Rectal smooth muscle tissue (tissue), 1 donor: ENCODE results near the gene TMEM19.
"Not testable (repeated sequence)": the region's sequence is repeated elsewhere in the genome, so short reads cannot be mapped to it uniquely, and the experiment has no call there.

Experiments
- H3K27ac ChIP-seq: one replicate; pipeline ENCODE4 v1.7.0; 2013; ENCODE audit warnings: low read depth, low read length, inconsistent platforms
- H3K27me3 ChIP-seq: one replicate; pipeline ENCODE4 v1.7.0; 2013; ENCODE audit warnings: low read length; ENCODE audit not compliant: control insufficient read depth, insufficient read depth
- H3K36me3 ChIP-seq: one replicate; pipeline ENCODE4 v1.7.0; 2013; ENCODE audit warnings: low read length; ENCODE audit not compliant: control insufficient read depth, insufficient read depth
- H3K4me1 ChIP-seq: one replicate; pipeline ENCODE4 v1.7.0; 2013; ENCODE audit warnings: low read length; ENCODE audit not compliant: control insufficient read depth, insufficient read depth
- H3K4me3 ChIP-seq: one replicate; pipeline ENCODE4 v1.7.0; 2013; ENCODE audit warnings: low read length
- H3K9ac ChIP-seq: one replicate; pipeline ENCODE4 v1.7.0; 2013; ENCODE audit warnings: low read length

The TMEM19 gene

DNA sequence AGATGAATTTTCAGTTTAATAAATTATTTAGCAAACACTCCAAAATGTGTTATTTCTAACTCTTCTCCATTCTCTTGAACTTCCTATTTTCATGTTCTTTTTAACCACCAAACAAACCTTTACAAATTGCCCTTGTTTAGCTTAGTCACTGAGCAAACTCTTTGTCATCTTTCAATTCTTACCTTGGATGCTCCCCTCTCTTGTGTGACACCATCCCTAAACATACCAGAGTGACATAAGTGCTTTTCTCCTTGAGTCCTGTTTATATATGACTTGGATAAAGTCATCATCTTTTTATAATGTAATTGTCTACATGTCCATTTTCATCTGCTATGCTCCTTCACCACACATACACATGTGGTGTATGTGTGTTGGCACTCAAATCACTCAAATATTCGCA lies 3.4 kb upstream of the TMEM19 start:
- H3K27ac ChIP-seq: no peak overlapping the region
- no peaks in the 10 kb centered on the region for H3K36me3 ChIP-seq
- H3K4me1 ChIP-seq: peaks cover 1% of the 10 kb centered on the region
- H3K27me3 ChIP-seq: no peaks in the 10 kb centered on the region
- H3K9ac ChIP-seq: no peak overlapping the region
- H3K4me3 ChIP-seq: no peak overlapping the region

DNA sequence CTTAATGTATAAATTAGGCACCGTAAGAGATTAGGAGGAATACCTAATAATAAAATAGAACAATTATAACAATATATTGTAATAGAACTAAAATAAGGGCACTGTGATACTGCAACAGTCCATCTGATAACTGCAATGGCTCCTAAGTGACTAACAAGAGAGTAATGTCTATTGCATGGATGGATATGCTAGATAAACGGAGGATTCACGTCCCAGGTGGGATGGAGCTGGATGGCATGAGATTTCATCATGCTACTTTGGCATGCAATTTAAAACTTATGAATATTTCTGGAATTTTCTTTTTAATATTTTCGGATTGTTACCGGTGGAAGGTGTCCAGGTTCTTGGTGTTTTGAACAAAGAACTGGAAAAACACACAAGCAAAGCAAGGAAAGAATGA lies 2.2 kb upstream of the TMEM19 start:
- Histone ChIP-seq H3K27ac (no peak overlapping the region), H3K36me3 (no peaks in the 10 kb centered on the region), H3K9ac (no peak overlapping the region), H3K4me1 (peaks cover 5% of the 10 kb centered on the region), H3K4me3 (no peak overlapping the region), H3K27me3 (no peaks in the 10 kb centered on the region)

DNA sequence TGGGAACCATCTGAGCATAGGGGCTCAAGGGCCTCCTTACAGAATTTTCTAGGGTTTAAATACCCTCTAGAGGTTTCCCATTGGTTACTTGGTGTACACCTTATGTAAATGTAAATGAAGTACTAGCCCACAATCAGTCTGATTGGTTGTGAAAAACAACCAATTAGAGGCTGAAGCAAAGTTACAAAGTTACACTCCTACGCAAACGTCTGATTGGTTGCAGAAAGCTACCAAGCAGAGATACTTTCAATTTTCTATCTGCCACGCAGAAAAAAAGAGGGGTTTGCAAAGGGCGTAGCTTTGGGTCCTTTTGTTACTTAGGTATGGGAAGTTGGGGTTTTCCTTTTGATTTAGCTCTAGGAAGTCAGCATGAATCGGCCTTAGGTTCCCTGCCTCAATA lies 1.8 kb upstream of the TMEM19 start:
- Histone ChIP-seq H3K27ac (no peak overlapping the region), H3K36me3 (no peaks in the 10 kb centered on the region), H3K4me1 (peaks cover 8% of the 10 kb centered on the region), H3K4me3 (no peak overlapping the region), H3K9ac (no peak overlapping the region), H3K27me3 (no peaks in the 10 kb centered on the region)

DNA sequence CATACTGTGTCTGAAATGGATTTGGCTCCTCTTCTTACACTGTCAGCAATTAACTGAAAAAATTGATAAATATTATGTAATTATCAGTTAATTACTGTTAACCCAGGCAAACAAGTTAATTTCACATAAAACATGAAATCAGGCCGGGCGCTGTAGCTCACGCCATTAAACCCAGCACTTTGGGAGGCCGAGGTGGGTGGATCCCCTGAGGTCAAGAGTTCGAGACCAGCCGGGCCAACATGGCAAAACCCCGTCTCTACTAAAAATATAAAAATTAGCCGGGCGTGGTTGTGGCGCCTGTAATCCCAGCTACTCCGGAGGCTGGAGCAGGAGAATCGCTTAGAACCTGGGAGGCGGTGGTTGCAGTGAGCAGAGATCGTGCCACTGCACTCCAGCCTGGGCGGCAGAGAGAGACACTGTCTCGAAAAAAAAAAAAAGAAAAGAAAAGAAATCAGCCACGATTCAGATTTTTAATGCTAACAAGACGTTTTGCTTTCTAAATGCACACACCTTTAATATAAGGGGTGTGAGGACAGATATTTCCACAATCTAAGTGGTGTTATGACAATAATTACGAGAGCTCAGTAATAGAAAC lies 473 bp upstream of the TMEM19 start:
- peak overlapping the region; percentile 63 for H3K9ac ChIP-seq
- H3K4me1 ChIP-seq: peaks cover 8% of the 10 kb centered on the region
- H3K27ac ChIP-seq: peak overlapping the region; percentile 89
- H3K27me3 ChIP-seq: no peaks in the 10 kb centered on the region
- no peaks in the 10 kb centered on the region for H3K36me3 ChIP-seq
- H3K4me3 ChIP-seq: peak overlapping the region; percentile 87

DNA sequence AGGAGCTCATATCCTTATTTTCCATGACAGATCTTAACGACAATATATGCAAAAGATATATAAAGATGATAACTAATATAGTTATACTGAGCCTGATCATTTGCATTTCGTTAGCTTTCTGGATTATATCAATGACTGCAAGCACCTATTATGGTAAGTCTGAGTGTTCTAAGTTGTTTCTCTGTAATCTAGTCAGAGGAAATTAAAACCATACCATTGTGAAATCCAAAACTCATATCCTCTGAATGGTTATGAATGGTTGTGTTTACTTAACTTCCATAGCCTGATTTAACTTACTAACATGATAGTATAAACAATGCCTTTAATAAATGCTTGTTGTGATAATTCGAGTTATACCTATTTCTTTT lies 760 bp downstream of the TMEM19 start:
- H3K27ac ChIP-seq: peak overlapping the region; percentile 89
- peak overlapping the region; percentile 87 for H3K4me3 ChIP-seq
- no peaks in the 10 kb centered on the region for H3K27me3 ChIP-seq
- no peak overlapping the region for H3K9ac ChIP-seq
- H3K4me1 ChIP-seq: peaks cover 8% of the 10 kb centered on the region
- no peaks in the 10 kb centered on the region for H3K36me3 ChIP-seq

DNA sequence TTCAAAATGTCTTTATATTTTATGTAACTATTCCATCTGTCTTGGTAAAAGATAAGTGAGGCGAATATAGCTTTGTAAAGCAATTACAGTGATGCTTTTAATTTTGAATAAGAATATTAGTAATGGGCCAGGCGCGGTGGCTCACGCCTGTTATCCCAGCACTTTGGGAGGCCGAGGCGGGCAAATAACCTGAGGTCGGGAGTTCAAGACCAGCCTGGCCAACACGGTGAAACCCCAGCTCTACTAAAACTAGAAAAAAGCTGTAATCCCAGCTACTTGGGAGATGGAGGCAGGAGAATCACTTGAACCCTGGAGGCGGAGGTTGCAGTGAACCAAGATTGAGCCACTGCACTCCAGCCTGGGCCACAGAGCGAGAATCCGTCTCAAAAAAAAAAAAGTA lies 1.3 kb downstream of the TMEM19 start:
- H3K36me3 ChIP-seq, H3K27ac ChIP-seq, H3K27me3 ChIP-seq, H3K9ac ChIP-seq, H3K4me1 ChIP-seq: not testable (repeated sequence)
- peak overlapping the region; percentile 87 for H3K4me3 ChIP-seq

DNA sequence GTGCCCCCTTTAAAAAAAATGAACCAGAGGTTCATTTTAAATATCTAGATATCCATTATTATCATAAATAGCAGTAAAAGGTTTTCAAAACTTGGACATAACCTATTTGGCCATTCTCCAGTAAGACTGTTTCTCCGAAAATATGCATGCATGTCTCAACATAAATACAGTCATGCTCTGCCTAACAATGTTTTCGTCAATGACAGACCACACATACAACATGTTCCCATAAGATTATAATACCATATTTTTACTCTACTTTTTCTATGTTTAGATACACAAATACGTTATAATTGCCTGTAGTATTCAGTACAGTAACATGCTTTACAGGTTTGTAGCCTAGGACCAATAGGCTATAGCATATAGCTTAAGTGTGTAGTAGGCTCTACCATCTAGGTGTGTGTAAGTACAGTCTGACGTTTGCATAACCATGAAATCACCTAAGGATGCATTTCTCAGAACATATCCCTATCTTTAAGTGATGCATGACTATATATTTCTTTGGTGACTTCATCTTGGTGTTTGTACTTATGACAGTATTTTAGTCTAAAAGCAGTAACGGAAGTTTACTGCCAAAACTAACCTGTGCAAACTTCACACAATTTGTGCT lies 3.2 kb downstream of the TMEM19 start:
- peaks cover 8% of the 10 kb centered on the region for H3K4me1 ChIP-seq
- H3K27ac ChIP-seq: no peak overlapping the region
- no peak overlapping the region for H3K9ac ChIP-seq
- H3K4me3 ChIP-seq: peak overlapping the region; percentile 11
- no peaks in the 10 kb centered on the region for H3K27me3 ChIP-seq
- no peaks in the 10 kb centered on the region for H3K36me3 ChIP-seq

DNA sequence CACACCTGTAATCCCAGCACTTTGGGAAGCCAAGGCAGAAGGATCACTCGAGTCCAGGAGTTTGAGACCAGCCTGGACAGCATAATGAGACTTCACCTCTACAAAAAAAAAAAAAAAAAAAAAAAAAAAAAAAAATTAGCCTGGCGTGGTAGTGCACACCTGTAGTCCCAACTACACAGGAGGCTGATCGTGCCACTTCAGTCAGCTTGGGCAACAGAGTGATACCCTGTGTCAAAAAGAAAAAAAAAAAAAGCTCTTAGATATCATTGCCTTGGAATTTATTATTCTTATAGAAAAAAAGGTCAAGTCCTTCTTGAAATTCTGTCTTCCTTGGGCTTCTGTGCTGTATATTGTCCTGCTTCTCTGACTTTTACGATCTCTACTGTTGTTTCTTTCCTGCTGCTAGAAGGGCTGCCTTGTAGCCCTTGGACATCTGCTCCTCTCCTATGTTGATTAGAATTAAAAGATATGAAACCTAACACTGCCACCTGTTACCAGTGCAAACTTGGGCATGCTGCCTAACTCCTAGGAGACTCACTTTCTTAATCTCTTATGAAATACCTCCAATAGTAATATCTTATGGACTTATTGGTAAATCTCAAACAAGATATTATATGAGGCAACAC lies 5.7 kb downstream of the TMEM19 start:
- H3K9ac ChIP-seq: no peak overlapping the region

DNA sequence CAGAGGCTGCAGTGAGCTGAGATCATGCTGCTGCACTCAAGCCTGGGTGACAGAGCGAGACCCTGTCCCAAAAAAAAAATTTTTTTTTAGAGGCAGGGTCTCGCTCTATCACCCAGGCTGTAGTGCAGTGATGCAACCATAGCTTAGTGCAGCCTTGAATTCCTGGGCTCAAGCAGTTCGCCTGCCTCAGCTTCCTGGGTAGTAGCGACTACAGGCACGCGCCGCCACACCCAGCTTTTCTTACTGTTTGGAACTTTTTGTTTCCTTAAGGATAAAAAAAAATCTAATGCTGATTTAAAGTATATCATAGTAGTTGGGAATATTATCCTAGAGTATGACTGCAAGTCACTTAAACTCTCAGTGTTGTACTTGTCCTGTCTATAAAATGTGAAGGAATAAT lies 7.2 kb downstream of the TMEM19 start:
- peaks cover 5% of the 10 kb centered on the region for H3K4me1 ChIP-seq
- no peaks in the 10 kb centered on the region for H3K27me3 ChIP-seq
- no peak overlapping the region for H3K4me3 ChIP-seq
- no peak overlapping the region for H3K9ac ChIP-seq
- peaks cover 2% of the 10 kb centered on the region for H3K36me3 ChIP-seq
- no peak overlapping the region for H3K27ac ChIP-seq

More for the DNA sequence above, 5.7 kb downstream of the TMEM19 start:
- peaks cover 8% of the 10 kb centered on the region for H3K4me1 ChIP-seq
- no peaks in the 10 kb centered on the region for H3K27me3 ChIP-seq
- no peaks in the 10 kb centered on the region for H3K36me3 ChIP-seq
- no peak overlapping the region for H3K27ac ChIP-seq
- H3K4me3 ChIP-seq: no peak overlapping the region

DNA sequence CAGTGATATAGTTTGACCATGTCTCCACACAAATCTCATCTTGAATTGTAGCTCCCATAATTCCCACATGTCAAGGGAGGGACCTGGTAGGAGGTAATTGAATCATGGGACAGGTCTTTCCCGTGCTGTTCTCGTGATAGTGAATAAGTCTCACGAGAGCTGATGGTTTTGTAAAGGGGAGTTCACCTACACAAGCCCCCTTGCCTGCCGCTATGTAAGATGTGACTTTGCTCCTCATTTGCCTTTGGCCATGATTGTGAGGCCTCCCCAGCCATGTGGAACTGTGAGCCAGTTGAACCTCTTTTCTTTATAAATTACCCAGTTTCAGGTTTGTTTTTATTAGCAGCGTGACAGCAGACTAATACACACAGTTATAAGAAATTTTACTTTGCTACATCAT lies 7.8 kb downstream of the TMEM19 start:
- not testable (repeated sequence) for H3K9ac ChIP-seq, H3K4me3 ChIP-seq, H3K4me1 ChIP-seq, H3K27ac ChIP-seq, H3K36me3 ChIP-seq, H3K27me3 ChIP-seq

DNA sequence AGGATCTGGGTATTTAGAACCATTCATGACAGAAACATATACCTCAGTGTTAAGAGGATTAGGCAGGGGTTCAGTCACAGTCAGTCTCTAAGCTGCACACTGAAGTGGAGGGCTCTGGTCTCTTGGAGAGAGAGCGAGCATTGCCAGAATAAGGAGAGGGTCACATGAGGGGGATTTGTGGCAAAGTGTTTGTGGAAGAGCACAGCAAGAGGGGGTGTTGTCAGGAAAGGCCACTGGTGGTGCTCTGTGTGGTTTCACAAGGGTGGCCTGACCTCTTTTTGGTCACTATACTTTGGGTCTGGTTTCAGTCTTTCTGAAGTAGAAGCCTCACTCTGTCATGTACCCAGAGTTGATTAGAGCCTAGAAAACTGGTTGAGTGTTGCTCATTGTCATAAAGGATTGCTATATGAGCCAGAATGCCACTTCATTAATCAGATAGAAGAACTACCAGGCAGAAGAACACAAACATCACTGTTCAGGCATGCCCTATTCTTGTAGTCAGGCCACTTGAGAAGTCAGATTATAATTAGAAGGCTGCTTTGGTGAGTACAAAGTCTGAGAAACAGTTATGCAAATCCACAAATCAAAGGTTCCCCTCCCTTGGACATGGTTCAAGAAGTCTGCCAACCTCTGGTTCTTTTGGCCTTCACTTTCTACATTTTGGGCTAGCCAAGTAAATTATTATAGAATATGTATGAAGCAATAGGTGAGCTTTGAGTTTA lies 8.4 kb downstream of the TMEM19 start:
- H3K27me3 ChIP-seq: no peaks in the 10 kb centered on the region
- H3K9ac ChIP-seq: no peak overlapping the region
- no peak overlapping the region for H3K4me3 ChIP-seq
- H3K4me1 ChIP-seq: no peaks in the 10 kb centered on the region
- peaks cover 5% of the 10 kb centered on the region for H3K36me3 ChIP-seq
- H3K27ac ChIP-seq: no peak overlapping the region

DNA sequence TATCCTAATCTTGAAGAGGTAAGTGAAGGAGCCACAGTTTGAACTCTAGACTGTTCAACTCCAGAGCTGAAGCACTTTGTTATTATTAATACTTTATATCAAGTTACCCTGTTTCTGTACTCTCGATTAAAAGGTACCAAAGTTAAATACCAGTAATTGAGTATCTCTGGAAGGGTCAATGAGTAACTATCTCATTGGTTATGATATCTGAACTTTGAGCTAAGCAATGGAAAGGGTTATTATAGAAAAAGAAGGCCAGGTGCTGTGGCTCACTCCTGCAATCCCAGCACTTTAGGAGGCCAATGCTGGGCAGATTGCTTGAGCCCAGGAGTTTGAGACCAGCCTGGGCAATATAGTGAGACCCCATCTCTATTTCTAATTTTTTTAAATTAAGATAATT lies 9.9 kb downstream of the TMEM19 start:
- Histone ChIP-seq H3K27me3 (no peaks in the 10 kb centered on the region), H3K36me3 (peaks cover 10% of the 10 kb centered on the region), H3K9ac (no peak overlapping the region), H3K4me3 (no peak overlapping the region), H3K27ac (no peak overlapping the region), H3K4me1 (no peaks in the 10 kb centered on the region)
